ENCODE measurements around the gene PPP1R37.

The PPP1R37 gene

DNA sequence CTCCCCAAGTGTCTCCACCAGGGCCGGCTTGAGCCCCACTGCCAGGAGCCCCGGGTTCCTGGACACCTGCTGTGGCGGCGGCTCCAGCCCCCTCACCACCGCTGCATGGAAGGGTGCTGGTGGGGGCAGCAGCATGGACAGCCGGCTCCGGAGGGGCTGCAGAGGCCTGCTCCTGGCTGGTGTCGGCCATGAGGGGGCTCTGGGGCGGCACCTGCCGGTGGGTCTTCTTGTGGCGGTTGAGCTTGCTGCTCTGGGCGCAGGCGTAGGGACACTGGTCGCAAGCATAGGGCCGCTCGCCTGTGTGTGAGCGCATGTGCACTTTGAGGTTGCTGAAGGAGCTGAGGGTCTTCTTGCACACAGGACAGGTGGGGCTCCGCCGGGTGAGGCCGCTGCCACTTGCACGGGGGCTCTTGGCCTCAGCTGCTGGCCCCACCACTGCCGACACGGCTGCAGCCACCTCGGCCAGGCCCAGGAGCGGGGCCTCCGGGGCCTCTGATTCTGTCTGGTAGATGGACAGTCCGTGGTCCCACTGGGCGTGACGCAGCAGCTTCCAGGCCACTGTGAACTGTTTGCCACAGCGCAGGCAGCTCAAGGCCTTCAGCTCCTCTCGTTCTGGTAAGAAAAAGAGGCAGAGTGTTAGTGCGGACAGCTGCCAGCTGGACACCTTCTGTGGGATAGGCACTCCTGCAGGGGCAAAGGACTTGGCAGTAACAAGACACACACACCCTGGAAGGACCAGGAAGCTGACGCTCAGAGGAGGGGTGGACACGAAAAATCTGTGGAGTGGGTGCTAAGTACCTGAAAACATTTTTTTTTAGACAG, 20.8 kb upstream of the PPP1R37 start:
- no peak for FAIRE-seq

DNA sequence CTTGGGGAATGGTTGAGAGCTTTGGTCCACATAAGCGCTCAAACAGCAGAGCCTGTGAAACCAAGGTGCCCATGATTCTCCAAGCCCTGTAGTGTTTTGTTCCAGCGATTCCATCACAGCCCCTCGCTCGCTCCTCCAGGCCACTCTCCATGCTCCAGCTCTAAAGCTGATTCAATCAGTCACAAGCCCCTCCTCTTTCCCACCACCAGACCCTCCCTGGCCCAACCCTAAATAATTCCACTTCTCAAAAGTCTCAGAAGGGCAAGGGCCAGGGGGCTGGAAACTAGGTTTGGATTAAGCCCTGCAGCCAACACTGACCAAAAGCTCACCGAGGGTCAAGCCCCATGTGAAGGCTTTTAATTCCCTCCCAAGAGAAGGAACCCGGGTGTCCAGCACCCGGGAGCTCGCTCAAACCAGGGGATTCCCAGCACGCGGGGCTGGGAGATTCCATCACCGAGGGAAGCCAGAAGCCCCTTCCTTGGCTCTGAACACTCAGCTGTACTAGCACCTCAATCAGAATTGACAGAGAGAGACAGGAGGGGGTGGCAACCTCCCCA, 18.2 kb upstream of the PPP1R37 start:
- FAIRE-seq = no peak

DNA sequence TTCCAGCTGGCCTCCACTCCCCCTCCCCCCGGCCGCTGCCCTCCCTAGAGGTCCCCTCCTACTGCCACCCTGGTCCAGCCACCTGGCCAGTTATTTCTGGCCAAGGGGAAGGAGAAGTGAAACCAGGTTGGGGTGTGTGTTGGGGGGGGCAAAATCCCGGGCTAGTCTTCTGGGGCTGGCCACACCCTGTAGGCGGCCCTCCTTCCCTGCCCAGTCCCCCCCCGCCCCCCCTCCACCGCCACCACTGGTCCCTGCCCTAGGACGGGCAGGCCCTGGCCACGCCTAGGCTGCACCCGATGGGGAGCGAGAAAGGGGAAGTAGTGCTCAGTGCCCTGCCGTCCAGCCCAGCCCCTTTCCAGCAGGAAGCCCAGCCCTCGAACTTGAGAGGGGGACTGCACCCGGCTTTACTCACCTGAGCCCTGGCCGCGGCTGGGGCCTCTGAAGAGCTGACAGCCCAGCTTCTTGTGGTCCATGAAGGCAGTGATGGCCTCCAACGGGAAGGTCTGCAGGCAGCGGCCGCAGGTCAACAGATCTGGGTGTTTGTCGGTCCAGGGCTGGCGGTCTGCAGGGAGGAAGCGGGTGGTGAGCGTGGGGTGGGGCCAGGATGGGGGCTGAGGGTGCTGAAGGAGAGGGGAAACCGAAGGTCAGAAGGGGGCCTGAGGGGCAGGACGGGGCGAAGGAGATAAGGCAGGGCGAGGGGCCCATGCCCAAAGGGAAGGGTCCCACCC, 17.5 kb upstream of the PPP1R37 start:
- no peak for FAIRE-seq

DNA sequence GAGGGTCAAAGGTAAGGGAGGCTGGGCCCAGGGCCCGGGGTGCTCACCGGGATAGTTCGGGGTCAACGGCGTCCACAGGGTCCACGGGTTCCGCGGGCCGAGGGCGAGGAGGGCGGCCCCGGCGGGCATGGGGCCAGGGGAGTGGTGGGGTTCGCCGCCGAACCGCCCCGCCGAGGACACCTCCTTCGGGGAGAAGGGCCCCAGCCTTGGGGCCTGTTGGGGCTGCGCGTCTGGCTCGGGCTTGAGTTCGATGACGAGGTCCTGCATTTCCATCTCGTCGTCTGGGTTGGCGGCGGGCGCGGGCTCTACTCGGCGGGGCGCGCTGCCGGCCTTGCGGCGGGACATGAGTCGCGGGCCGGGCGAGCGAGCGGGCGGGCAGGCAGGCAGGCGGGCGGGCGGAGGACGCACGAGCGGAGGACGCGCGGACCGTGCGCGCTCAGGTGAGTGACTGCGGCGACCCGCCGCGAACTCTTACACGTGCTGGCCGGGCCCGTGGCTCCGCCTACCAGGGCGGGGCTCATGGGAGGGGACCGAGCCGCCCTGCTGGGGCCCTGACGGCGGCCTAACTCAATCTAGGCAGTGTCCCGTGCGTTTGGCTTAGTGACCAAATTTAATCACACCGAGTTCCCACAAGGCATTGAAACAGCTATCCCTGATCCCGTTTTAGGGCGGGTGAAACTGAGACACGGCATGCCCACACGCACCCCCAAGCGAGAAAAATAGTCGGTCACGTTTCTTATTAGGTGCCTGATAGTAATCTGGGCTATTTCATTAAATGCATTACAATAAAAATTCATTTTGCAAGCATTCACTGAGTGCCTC, 16.7 kb upstream of the PPP1R37 start, which contains the start of gene ZNF296:
ZNF296 (minus strand) TSS at position 450 of the 822 bp plus-strand sequence; CDS start at position 345, 105 bp downstream.
- FAIRE-seq = no peak

DNA sequence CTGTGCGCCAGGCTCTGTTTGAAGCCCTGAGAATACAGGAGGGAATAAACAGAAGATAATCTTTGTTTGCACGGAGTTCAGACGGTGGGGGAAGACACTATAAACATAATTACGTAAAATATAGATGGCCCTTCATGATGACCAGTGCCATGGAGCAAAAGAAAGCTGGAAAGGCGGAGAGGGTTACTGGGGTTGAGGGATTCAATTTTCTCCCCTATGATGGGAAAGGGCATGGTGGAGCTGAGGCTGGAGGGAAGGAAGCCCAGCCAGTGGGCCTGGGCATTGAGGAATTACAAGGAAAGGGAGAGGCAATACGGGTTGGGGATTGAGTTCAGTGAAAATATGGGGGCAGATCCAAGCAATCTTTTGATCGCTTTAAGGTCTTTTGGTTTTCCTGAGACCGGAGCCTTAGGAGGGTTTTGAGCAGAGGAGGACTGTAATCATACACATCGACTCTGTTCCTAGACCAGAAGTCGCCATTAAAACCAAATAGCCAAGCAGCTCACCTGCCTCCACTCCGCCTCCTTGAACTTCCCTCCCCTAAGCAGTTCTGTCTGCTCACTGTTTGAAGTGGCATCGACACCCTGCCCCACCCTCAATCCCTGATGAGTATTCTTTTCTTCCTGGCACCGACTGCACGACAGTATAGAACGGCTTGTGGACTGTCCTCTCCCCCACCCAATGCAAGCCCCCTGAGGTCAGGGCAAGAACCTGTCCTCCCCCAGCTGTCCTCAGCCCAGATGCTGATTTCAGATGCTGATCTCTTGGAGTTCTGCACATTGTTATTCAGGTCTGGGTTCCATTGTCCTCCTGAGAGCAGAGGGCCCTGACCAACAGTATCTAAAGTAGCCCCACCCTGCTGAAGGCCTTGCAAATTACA, 15.9 kb upstream of the PPP1R37 start:
- FAIRE-seq = no peak

DNA sequence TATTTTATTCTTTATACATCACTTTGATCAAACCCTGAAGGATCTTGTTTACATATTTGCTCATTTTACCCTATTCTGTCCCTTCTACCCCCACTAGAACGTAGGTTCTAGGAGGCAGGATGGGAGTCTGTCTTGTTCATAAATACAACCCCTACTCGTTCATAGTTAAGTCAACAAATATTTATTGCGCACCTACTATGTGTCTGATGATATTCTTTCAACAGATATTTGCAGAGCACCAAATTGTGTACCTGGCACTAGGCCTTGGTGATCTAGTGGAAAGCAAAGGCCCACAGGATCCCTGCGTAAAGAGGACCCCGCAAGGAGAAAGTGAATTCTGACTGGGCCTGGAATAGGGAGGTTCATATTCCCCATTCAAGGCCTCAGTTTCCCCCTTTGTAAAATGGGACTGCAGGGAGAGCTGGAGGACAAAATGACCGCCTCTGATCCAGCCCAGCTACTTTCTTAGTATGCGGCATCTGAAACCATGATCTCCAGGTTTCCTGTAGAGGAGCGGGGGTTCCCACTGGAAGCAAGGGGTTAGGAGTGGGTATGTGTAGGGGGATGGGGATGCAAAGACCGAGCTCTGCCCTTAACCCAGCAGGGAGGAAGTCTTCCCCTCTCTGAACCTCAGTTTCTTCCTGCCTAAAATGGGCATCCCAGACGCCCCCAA, 14.5 kb upstream of the PPP1R37 start:
- FAIRE-seq = no peak

DNA sequence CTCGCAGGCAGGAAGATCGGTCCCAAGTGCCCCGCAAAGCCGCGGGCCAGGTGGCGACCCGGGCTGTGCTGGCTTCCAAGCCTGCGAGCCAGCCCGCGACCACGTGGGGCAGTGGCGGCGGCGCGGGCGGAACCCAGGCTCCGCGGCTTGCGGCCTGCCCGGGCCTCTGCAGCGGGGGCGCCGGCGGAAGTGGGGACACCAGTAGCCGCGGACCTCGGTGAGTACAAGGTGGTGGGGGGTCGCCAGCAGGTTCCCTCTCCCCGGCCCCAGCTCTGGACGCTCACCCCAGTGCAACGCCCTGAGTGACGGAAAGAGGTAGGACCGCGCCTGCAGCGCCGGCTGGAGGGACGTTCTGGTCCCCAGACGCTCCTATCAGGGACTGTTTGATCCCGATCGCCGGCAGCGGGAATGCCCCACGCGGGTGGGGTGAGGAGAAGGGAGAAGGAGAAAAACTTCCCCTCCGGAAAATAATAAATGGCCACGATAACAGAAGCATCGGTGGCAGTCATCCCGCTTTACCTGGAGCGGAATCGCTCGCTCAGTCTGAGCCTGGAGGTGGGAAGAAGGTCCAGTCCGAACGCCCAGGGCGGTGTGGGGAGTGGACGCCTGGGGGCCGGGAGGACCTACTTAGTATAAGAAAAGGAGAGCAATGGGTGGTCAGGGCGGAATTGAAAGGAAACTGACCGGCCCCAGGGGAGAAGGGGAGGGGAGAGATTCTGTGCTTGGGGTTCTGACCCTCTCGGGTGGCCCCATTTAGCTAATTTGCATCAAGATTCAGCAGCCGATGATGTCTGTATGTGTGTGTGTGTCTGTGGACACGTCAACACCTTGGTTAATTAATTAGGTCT, 13.7 kb upstream of the PPP1R37 start, which contains the start of gene GEMIN7:
GEMIN7 (plus strand) TSS at position 198 of the 848 bp plus-strand sequence. CDS start 10,855 bp downstream, outside the sequence.
- FAIRE-seq = no peak

- no peak for FAIRE-seq
Observed at GRCh38 chr19:45079911-45080370, 13.0 kb upstream of the PPP1R37 start.

DNA sequence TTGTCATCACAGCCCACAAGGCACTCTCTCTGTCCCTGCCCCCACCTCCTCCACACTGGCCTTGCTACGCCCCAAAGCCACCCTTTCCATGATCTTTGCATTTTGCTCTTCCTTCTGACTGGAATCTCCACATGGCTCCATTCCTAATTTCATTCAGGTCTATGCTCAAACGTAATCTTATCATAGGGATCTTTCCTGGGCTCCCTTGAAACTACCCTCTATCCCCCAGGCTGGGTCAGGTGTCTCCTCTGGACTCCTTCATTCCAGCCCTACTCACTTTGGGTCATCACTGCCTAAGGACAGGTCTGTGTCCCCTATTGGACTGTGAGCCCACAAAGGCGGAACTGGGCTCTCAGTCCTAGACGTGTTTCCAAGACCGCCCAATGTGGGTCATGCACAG, 10.8 kb upstream of the PPP1R37 start:
- no peak for FAIRE-seq

DNA sequence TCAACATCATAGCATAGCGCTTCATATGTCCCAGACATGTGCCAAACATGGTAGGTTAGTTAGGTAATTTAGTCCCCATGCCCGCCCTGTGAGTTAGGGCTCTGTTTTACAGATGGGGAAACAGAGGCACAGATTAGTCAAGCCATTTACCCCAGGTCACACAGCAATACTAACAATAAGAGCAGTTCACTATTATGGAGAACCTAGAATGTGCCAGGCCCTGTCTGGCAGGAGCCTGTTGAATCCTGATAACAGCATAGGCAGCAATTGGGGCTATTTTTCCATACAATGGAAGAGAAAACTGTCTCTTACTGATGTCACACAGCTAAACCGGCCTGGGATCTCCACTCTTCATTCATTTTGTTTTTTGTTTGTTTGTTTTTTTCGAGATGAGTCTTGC, 6.5 kb upstream of the PPP1R37 start:
- no peak for FAIRE-seq

GRCh38 chr19:45087531-45087930, 5.4 kb upstream of the PPP1R37 start:
- no peak for FAIRE-seq

DNA sequence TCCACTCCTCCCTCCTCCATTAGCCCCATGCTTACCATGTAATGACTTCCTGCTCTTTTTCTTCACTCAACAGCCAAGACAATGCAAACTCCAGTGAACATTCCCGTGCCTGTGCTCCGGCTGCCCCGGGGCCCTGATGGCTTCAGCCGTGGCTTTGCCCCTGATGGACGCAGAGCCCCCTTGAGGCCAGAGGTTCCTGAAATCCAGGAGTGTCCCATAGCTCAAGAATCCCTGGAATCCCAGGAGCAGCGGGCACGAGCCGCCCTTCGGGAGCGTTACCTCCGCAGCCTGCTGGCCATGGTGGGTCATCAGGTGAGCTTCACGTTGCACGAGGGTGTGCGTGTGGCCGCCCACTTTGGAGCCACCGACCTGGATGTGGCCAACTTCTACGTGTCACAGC, 2.9 kb upstream of the PPP1R37 start:
- FAIRE-seq = no peak

DNA sequence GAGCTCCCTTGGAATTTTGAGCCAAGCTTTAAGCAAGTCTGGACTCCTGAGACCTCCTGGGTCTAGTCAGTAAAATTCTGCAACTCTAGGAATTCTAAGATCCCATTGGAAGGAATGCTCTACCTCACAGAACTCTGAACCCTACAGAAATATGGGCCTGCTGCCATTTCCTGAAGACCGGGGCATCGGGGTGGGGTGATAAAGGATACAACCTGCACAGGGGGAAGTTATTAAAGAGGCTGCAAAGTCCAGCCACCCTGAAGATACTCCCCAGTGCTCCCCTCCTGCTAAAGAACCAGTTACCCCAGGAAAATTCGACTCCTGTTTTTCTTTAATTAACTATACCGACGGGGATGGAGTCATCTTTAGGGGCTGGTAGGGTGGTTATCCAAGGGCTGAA, 2.4 kb upstream of the PPP1R37 start:
- FAIRE-seq = no peak

DNA sequence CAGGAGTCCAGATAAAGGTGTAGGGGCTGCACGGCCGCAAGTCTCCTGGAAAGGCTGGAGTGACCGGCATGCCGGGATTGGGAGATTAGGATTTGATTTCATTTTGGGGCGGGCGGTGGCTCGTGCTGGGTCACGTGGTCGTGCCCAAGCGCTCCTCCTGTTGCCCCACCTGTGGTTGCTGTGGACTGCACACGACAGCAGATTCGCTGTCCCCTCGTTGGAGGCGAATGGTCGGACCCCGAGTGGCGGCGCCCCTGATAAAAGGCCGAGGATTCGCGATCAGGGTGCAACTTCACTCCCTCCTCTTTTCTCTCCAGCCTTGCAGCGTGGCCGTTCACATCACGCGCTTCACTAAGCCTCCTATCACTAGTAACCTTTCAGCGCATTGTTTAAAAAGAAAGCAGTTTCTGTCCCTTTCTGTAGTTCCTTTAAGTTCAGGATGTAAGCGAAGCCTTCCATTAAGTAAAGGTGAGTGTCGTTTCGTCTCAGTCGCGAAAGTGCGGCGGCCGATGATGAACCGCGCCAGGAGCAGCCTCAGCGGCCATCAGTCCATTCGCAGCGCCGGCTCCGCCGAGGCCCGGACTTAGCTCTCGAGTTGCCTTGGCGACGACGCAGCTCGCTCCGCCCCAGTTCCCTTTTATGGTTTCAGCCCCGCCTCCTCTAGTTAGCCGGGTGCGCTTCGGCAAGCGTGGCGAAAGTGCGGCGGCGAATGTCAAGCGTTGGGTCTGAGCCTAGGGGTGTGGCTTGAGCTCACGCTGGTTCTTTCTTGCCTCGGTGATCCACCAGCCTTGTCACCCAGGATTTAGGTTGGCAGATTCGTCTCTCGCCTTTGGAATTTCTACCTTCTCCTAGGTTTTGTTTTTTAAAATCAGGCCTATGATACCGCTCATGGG, 1.7 kb upstream of the PPP1R37 start:
- peak; percentile 49 for FAIRE-seq

GRCh38 chr19:45094137-45094536, 1.2 kb downstream of the PPP1R37 start:
- no peak for FAIRE-seq

DNA sequence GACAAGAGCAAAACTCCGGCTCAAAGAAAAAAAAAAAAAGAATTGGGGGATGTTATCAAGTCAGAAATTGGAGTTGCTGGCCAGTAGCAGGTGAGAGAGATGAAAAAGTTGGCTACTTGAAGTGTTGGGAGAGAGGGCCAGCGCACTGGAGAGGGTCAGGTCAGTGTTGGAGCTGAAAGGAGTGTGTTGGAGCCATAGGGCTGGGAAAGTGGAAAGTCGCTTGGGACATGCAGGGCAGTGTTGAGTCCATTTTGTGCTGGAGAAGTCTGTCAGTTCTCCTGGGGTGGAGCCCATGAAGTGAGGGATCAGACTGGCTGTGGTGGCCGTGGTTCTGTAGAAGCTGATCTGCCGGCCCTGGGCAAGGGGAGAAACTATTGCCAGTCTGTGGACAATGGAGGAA, 1.7 kb downstream of the PPP1R37 start:
- FAIRE-seq = no peak

- no peak for FAIRE-seq
Observed at GRCh38 chr19:45095496-45096413, 2.8 kb downstream of the PPP1R37 start.

GRCh38 chr19:45096700-45097099, 3.7 kb downstream of the PPP1R37 start:
- FAIRE-seq = no peak
